Upper lobe of left lung (tissue), 4 donors: ENCODE measurements around the gene DMD.

Experiments
- CTCF ChIP-seq, 6 experiments: fragments of 450-650 bp in 4 of 6; fragments of 200-600 bp in 2 of 6; sonication (generic) in 2 of 6; IDR thresholded peaks; one replicate each; pipeline ENCODE4 v1.5.1; 2016 to 2019; ENCODE audit warnings: antibody characterized with exemption in 6 of 6
- EP300 ChIP-seq, 4 donors: sonication (generic); formaldehyde crosslinking; IDR thresholded peaks; one replicate each; pipeline ENCODE4 v1.5.1; 2017; ENCODE audit warnings: antibody characterized with exemption in 4 of 4, control low read depth in 2 of 4
- POLR2A ChIP-seq, 4 donors: fragments of 450-650 bp; IDR thresholded peaks; one replicate each; pipeline ENCODE4 v1.5.1; 2016 to 2017; ENCODE audit warnings: antibody characterized with exemption in 4 of 4, mild to moderate bottlenecking in 2 of 4
- POLR2AphosphoS5 ChIP-seq, 2 donors: sonication (generic); formaldehyde crosslinking; IDR thresholded peaks; one replicate each; pipeline ENCODE4 v1.5.1; 2017; ENCODE audit warnings: antibody characterized with exemption in 2 of 2

- TF ChIP-seq CTCF (IDR thresholded peaks at IDR 0.05) (no peak), POLR2AphosphoS5 (IDR thresholded peaks at IDR 0.05) (no peak), POLR2A (IDR thresholded peaks at IDR 0.05) (no peak), EP300 (IDR thresholded peaks at IDR 0.05) (no peak)
Observed at GRCh38 chrX:31225819-31226218, 1985.5 kb downstream of the DMD start.
